ENCODE results near the gene GABRB1.

- TF ChIP-seq, protein P1, sequence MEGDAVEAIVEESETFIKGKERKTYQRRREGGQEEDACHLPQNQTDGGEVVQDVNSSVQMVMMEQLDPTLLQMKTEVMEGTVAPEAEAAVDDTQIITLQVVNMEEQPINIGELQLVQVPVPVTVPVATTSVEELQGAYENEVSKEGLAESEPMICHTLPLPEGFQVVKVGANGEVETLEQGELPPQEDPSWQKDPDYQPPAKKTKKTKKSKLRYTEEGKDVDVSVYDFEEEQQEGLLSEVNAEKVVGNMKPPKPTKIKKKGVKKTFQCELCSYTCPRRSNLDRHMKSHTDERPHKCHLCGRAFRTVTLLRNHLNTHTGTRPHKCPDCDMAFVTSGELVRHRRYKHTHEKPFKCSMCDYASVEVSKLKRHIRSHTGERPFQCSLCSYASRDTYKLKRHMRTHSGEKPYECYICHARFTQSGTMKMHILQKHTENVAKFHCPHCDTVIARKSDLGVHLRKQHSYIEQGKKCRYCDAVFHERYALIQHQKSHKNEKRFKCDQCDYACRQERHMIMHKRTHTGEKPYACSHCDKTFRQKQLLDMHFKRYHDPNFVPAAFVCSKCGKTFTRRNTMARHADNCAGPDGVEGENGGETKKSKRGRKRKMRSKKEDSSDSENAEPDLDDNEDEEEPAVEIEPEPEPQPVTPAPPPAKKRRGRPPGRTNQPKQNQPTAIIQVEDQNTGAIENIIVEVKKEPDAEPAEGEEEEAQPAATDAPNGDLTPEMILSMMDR (IDR thresholded peaks at IDR 0.05; ENCODE audit: control extremely low read depth in 1 of 3, insufficient read depth in 1 of 3, low read depth in 1 of 3, low read length in 3 of 3) = no peak
- TF ChIP-seq JUND (IDR thresholded peaks at IDR 0.05; ENCODE audit: low read length) = no peak
These were observed 375.0 kb downstream of the GABRB1 start for GRCh38 chr4:47406408-47406807.

All from H1 (cell line).